ENCODE measurements around the gene TCF4.

Gene TCF4

DNA sequence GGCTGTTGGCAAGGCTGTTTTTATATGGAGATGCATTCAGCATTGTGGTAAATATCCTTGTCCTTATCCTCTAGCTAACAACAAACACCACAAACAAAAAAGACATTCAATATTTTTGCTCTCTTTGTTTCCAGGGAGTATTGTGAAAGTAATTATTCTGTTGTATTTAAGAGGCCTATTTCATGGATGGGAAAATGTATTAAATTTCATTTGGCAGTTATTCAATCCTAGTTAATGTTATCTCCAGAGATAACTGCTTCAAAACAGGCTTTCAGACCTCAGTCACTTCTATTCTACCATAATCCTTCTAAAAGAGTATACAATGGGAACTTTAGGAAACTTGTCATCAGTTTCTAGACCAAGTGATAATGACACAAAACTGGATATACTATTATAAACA, 348.3 kb downstream of the TCF4 start:
- Histone ChIP-seq H3K27ac (ENCODE audit: low read depth, low read length) (no peak overlapping the region), H3K4me2 (ENCODE audit: low read length) (no peak overlapping the region), H2AK5ac (ENCODE audit: low read length) (no peak overlapping the region), H3K23ac (ENCODE audit: low read length) (no peak overlapping the region), H3K9me3 (ENCODE audit: insufficient read depth, low read depth, low read length) (no peaks in the 10 kb centered on the region), H4K91ac (ENCODE audit: low read depth, low read length) (no peak overlapping the region), H2AFZ (ENCODE audit: insufficient read depth, low read length, poor library complexity) (no peak overlapping the region), H2BK120ac (ENCODE audit: insufficient read depth, low read length, poor library complexity) (no peak overlapping the region), H3K9ac (ENCODE audit: low read length) (no peak overlapping the region), H3K27me3 (ENCODE audit: insufficient read depth, low read length) (no peaks in the 10 kb centered on the region), H4K8ac (ENCODE audit: low read depth, low read length) (no peak overlapping the region), H3K79me1 (ENCODE audit: low read length) (no peaks in the 10 kb centered on the region), H3K4ac (ENCODE audit: low read depth, low read length) (no peak overlapping the region), H2BK12ac (ENCODE audit: low read length) (no peak overlapping the region), H3K36me3 (ENCODE audit: control insufficient read depth in 1 of 2, insufficient read depth in 2 of 2, low read length in 2 of 2) (peaks cover 9 to 20% of the 10 kb centered on the region in 2 experiments), H3K4me3 (ENCODE audit: low read depth, low read length) (no peak overlapping the region), H2BK5ac (ENCODE audit: low read depth, low read length, poor library complexity) (no peak overlapping the region), H3K79me2 (ENCODE audit: control insufficient read depth, insufficient read depth, low read length, poor library complexity) (no peaks in the 10 kb centered on the region), H3K18ac (ENCODE audit: low read length) (no peak overlapping the region), H4K12ac (ENCODE audit: low read depth, low read length) (no peak overlapping the region), H3K4me1 (ENCODE audit: control insufficient read depth in 1 of 2, insufficient read depth in 2 of 2, low read length in 2 of 2) (no peaks in the 10 kb centered on the region), H3K14ac (ENCODE audit: low read length) (no peak overlapping the region)
- DNase-seq, result no peak

DNA sequence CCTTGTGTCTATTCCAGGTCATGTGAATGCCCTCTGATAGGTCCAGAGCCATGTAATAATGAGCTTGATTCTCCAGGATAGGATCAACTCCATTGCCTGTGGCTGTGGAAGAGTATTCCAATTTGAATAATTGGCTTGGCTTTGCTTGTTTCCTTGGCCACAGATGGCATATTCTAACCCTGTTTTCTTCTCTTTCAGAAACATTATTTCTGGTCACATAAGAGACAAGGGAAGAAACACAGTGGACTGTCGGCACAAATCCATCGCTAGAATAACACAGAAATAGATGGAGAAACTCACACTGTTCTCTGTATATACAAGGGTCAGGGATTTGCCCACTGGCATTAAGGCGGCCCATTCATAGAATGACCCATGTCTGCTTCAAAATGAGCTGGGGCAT, 350.3 kb downstream of the TCF4 start:
- H2BK5ac ChIP-seq (ENCODE audit: low read depth, low read length, poor library complexity), result no peak overlapping the region

DNA sequence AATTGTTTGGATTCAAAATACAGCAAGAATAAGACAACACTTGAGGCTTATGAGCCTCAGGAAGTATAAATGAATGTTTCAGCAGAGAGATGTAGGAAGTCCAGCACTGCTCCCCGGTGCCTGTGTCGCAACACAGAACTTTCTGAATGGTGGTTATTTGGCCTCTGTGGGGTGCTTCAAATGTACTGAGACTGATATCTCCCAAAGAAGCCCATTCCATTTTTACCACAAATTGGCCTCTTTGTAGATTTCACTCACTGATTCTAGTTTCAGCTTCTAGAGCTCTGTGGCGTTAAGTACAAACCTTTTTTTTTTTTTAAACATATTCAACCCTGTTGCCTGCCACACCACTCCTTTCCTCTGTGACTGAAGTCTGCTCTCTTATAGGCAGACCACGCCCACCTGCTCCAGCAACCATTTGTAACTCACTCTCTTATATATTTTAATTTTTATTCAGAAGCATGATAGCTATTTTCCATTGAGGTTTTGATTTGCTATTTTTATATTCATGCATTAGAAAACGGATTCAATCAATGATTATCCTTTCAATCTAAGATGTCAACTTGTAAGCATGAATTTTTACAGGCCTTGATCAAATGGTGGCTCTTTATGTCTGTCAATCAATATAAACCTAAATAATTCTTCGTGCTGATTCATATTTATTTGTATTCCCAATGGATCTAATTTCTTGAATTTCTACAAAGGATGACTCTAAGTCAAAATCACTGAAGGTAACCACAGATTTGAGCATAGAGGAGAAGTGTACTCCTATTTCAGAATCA, 351.7 kb downstream of the TCF4 start:
- Histone ChIP-seq H3K14ac (ENCODE audit: low read length) (no peak overlapping the region), H4K91ac (ENCODE audit: low read depth, low read length) (no peak overlapping the region), H2AFZ (ENCODE audit: insufficient read depth, low read length, poor library complexity) (no peak overlapping the region), H3K9ac (ENCODE audit: low read length) (no peak overlapping the region), H3K4me2 (ENCODE audit: low read length) (no peak overlapping the region), H3K4me3 (ENCODE audit: low read depth, low read length) (no peak overlapping the region), H4K8ac (ENCODE audit: low read depth, low read length) (no peak overlapping the region), H2AK5ac (ENCODE audit: low read length) (no peak overlapping the region), H2BK12ac (ENCODE audit: low read length) (no peak overlapping the region), H3K27ac (ENCODE audit: low read depth, low read length) (no peak overlapping the region), H4K12ac (ENCODE audit: low read depth, low read length) (no peak overlapping the region), H3K4ac (ENCODE audit: low read depth, low read length) (no peak overlapping the region), H3K79me1 (ENCODE audit: low read length) (peaks cover 3% of the 10 kb centered on the region), H3K9me3 (ENCODE audit: insufficient read depth, low read depth, low read length) (no peaks in the 10 kb centered on the region), H3K79me2 (ENCODE audit: control insufficient read depth, insufficient read depth, low read length, poor library complexity) (peaks cover 2% of the 10 kb centered on the region), H3K27me3 (ENCODE audit: insufficient read depth, low read length) (no peaks in the 10 kb centered on the region), H3K36me3 (ENCODE audit: control insufficient read depth in 1 of 2, insufficient read depth in 2 of 2, low read length in 2 of 2) (peaks cover 17 to 23% of the 10 kb centered on the region in 2 experiments), H3K4me1 (ENCODE audit: control insufficient read depth in 1 of 2, insufficient read depth in 2 of 2, low read length in 2 of 2) (no peaks in the 10 kb centered on the region), H2BK120ac (ENCODE audit: insufficient read depth, low read length, poor library complexity) (no peak overlapping the region), H2BK5ac (ENCODE audit: low read depth, low read length, poor library complexity) (no peak overlapping the region), H3K23ac (ENCODE audit: low read length) (no peak overlapping the region), H3K18ac (ENCODE audit: low read length) (no peak overlapping the region)
- no CpG with 5 or more reads among the region's 6 CpGs for WGBS (ENCODE audit: extremely low coverage, insufficient coverage, insufficient read length)
- DNase-seq, result no peak

More for the DNA sequence above, 350.3 kb downstream of the TCF4 start:
- H3K14ac ChIP-seq (ENCODE audit: low read length), result no peak overlapping the region
- no peak overlapping the region for H3K27ac ChIP-seq (ENCODE audit: low read depth, low read length)
- H3K23ac ChIP-seq (ENCODE audit: low read length), result no peak overlapping the region
- H4K12ac ChIP-seq (ENCODE audit: low read depth, low read length), result no peak overlapping the region
- H3K4me3 ChIP-seq (ENCODE audit: low read depth, low read length), result no peak overlapping the region
- WGBS (ENCODE audit: extremely low coverage, insufficient coverage, insufficient read length), result no CpG with 5 or more reads among the region's 3 CpGs
- no peak overlapping the region for H4K91ac ChIP-seq (ENCODE audit: low read depth, low read length)
- H4K8ac ChIP-seq (ENCODE audit: low read depth, low read length), result no peak overlapping the region
- H3K9ac ChIP-seq (ENCODE audit: low read length), result no peak overlapping the region
- DNase-seq, result no peak
- H3K79me2 ChIP-seq (ENCODE audit: control insufficient read depth, insufficient read depth, low read length, poor library complexity), result peaks cover 2% of the 10 kb centered on the region
- H3K4ac ChIP-seq (ENCODE audit: low read depth, low read length), result no peak overlapping the region
- H2AK5ac ChIP-seq (ENCODE audit: low read length), result no peak overlapping the region
- H2BK120ac ChIP-seq (ENCODE audit: insufficient read depth, low read length, poor library complexity), result no peak overlapping the region
- no peak overlapping the region for H3K18ac ChIP-seq (ENCODE audit: low read length)
- peaks cover 16 to 27% of the 10 kb centered on the region in 2 experiments for H3K36me3 ChIP-seq (ENCODE audit: control insufficient read depth in 1 of 2, insufficient read depth in 2 of 2, low read length in 2 of 2)
- H2BK12ac ChIP-seq (ENCODE audit: low read length), result no peak overlapping the region
- H3K4me1 ChIP-seq (ENCODE audit: control insufficient read depth in 1 of 2, insufficient read depth in 2 of 2, low read length in 2 of 2), result no peaks in the 10 kb centered on the region
- no peak overlapping the region for H3K4me2 ChIP-seq (ENCODE audit: low read length)
- H3K27me3 ChIP-seq (ENCODE audit: insufficient read depth, low read length), result no peaks in the 10 kb centered on the region
- H3K9me3 ChIP-seq (ENCODE audit: insufficient read depth, low read depth, low read length), result no peaks in the 10 kb centered on the region
- peaks cover 3% of the 10 kb centered on the region for H3K79me1 ChIP-seq (ENCODE audit: low read length)
- no peak overlapping the region for H2AFZ ChIP-seq (ENCODE audit: insufficient read depth, low read length, poor library complexity)

DNA sequence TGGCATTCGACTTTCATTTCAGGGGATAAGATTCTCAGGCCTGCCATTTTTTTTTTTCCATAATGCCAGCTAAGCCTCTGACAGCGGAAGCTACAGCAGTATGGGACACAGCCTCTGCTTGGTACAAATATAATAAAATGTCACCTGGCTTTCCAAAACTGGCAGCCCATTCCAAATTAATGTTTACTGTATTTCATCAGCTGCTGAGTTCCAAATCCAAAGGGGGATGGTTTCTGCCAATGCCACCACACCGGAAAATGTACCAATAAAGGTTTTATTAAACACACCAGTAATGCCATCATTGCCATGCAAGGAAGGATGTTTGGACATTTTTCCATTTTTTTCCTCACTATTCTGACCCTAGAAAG, 352.9 kb downstream of the TCF4 start:
- no peak overlapping the region for H3K4ac ChIP-seq (ENCODE audit: low read depth, low read length)
- no peaks in the 10 kb centered on the region for H3K9me3 ChIP-seq (ENCODE audit: insufficient read depth, low read depth, low read length)
- H2AFZ ChIP-seq (ENCODE audit: insufficient read depth, low read length, poor library complexity), result no peak overlapping the region
- H3K14ac ChIP-seq (ENCODE audit: low read length), result no peak overlapping the region
- no peak overlapping the region for H3K4me3 ChIP-seq (ENCODE audit: low read depth, low read length)
- peaks cover 19 to 25% of the 10 kb centered on the region in 2 experiments for H3K36me3 ChIP-seq (ENCODE audit: control insufficient read depth in 1 of 2, insufficient read depth in 2 of 2, low read length in 2 of 2)
- H3K23ac ChIP-seq (ENCODE audit: low read length), result no peak overlapping the region
- H3K79me1 ChIP-seq (ENCODE audit: low read length), result peaks cover 3% of the 10 kb centered on the region
- H3K27ac ChIP-seq (ENCODE audit: low read depth, low read length), result no peak overlapping the region
- no CpG with 5 or more reads among the region's 3 CpGs for WGBS (ENCODE audit: extremely low coverage, insufficient coverage, insufficient read length)
- no peaks in the 10 kb centered on the region for H3K27me3 ChIP-seq (ENCODE audit: insufficient read depth, low read length)
- H3K79me2 ChIP-seq (ENCODE audit: control insufficient read depth, insufficient read depth, low read length, poor library complexity), result peaks cover 2% of the 10 kb centered on the region
- no peak overlapping the region for H3K4me2 ChIP-seq (ENCODE audit: low read length)
- H2BK12ac ChIP-seq (ENCODE audit: low read length), result no peak overlapping the region
- H2BK5ac ChIP-seq (ENCODE audit: low read depth, low read length, poor library complexity), result no peak overlapping the region
- H4K91ac ChIP-seq (ENCODE audit: low read depth, low read length), result no peak overlapping the region
- no peak overlapping the region for H4K8ac ChIP-seq (ENCODE audit: low read depth, low read length)
- H3K4me1 ChIP-seq (ENCODE audit: control insufficient read depth in 1 of 2, insufficient read depth in 2 of 2, low read length in 2 of 2), result no peaks in the 10 kb centered on the region
- no peak overlapping the region for H2AK5ac ChIP-seq (ENCODE audit: low read length)
- H4K12ac ChIP-seq (ENCODE audit: low read depth, low read length), result no peak overlapping the region
- H3K9ac ChIP-seq (ENCODE audit: low read length), result no peak overlapping the region
- DNase-seq, result no peak
- H2BK120ac ChIP-seq (ENCODE audit: insufficient read depth, low read length, poor library complexity), result no peak overlapping the region
- no peak overlapping the region for H3K18ac ChIP-seq (ENCODE audit: low read length)

Measured in trophoblast cell (in vitro differentiated cells and primary cell).